Liver (tissue), 9 donors: Measurements from ENCODE around the gene DGKQ. TPM values are rescaled to one million over a fixed set of nuclear protein-coding genes. Genes with fewer than 3 reads are reported as not detected.

Experiments
- DNase-seq: peaks from one replicate; pipeline ENCODE4 v3.0.0-alpha.2; 2017; ENCODE audit warnings: low spot score
- H3K27ac ChIP-seq, 2 donors: one replicate each; pipeline ENCODE4 v1.7.0; 2013; ENCODE audit warnings: inconsistent platforms in 2 of 2, low read length in 2 of 2, control low read depth in 1 of 2, low read depth in 1 of 2, mild to moderate bottlenecking in 1 of 2
- H3K27me3 ChIP-seq, 4 donors: one replicate each; pipeline versions ENCODE4 v1.6.1 to v1.7.0; 2013; ENCODE audit warnings: low read length in 3 of 4, inconsistent platforms in 1 of 4, mild to moderate bottlenecking in 1 of 4, moderate library complexity in 1 of 4; ENCODE audit not compliant: control insufficient read depth in 4 of 4, insufficient read depth in 4 of 4
- H3K36me3 ChIP-seq, 4 donors: one replicate each; pipeline versions ENCODE4 v1.6.1 to v1.7.0; 2013; ENCODE audit warnings: low read length in 3 of 4, mild to moderate bottlenecking in 3 of 4, low read depth in 1 of 4, moderate library complexity in 1 of 4; ENCODE audit not compliant: control insufficient read depth in 4 of 4, insufficient read depth in 3 of 4
- H3K4me1 ChIP-seq, 4 donors: one replicate each; pipeline versions ENCODE4 v1.6.1 to v1.7.0; 2013; ENCODE audit warnings: low read length in 3 of 4, mild to moderate bottlenecking in 3 of 4, moderate library complexity in 1 of 4; ENCODE audit not compliant: control insufficient read depth in 4 of 4, insufficient read depth in 4 of 4
- H3K4me3 ChIP-seq, 3 donors: one replicate each; pipeline versions ENCODE4 v1.6.1 to v1.7.0; 2013; ENCODE audit warnings: low read length in 3 of 3, control low read depth in 1 of 3, low read depth in 1 of 3, mild to moderate bottlenecking in 1 of 3
- H3K9ac ChIP-seq, 2 donors: one replicate each; pipeline ENCODE4 v1.7.0; 2013; ENCODE audit warnings: low read length in 2 of 2, mild to moderate bottlenecking in 2 of 2, moderate library complexity in 2 of 2, control low read depth in 1 of 2, low read depth in 1 of 2
- H3K9me3 ChIP-seq, 4 donors: one replicate each; pipeline versions ENCODE4 v1.6.1 to v1.7.0; 2013; ENCODE audit warnings: low read length in 3 of 4; ENCODE audit not compliant: control insufficient read depth in 4 of 4
- EGR1 ChIP-seq, 2 donors: IDR thresholded peaks; 2 replicates each; pipeline ENCODE4 v1.6.1; 2016 to 2018; ENCODE audit warnings: antibody characterized with exemption in 2 of 2, low read depth in 2 of 2
- HNF4G ChIP-seq: IDR thresholded peaks from 2 replicates; pipeline ENCODE4 v1.6.1; 2016; ENCODE audit warnings: antibody characterized with exemption
- JUND ChIP-seq, 2 donors: IDR thresholded peaks; 2 replicates each; pipeline ENCODE4 v1.6.1; 2016; ENCODE audit warnings: antibody characterized with exemption in 2 of 2
- RAD21 ChIP-seq, 2 donors: IDR thresholded peaks; 2 replicates each; pipeline ENCODE4 v1.6.1; 2016; ENCODE audit warnings: antibody characterized with exemption in 2 of 2, mild to moderate bottlenecking in 2 of 2
- RXRA ChIP-seq, 2 donors: IDR thresholded peaks; 2 replicates each; pipeline ENCODE4 v1.6.1; 2017 to 2018; ENCODE audit warnings: antibody characterized with exemption in 2 of 2, mild to moderate bottlenecking in 1 of 2
- SP1 ChIP-seq: IDR thresholded peaks from 2 replicates; pipeline ENCODE4 v1.6.1; 2018; ENCODE audit warnings: antibody characterized with exemption, mild to moderate bottlenecking
- YY1 ChIP-seq: IDR thresholded peaks from 2 replicates; pipeline ENCODE4 v1.6.1; 2016; ENCODE audit warnings: antibody characterized with exemption, mild to moderate bottlenecking
- WGBS: extraction: QIAGEN DNeasy Blood & Tissue Kit; methylation state at CpG from one replicate; pipeline ENCODE4 v1.1.7; 2013; 5-methylcytosine and 5-hydroxymethylcytosine counted together
- polyA plus RNA-seq, 2 donors: library from polyadenylated mRNA; stranded (reverse) in 1 of 2; unstranded in 1 of 2; fragments of 200-250 nt in 1 of 2; fragments of >200 nt in 1 of 2; fragmentation: Nextera tagmentation in 1 of 2; extraction: Ambion mirVana in 1 of 2; gene quantifications; one replicate each; pipeline versions ENCODE4 v1.2.1 to v1.2.3, GENCODE V29; 2013 to 2015
- total RNA-seq, 2 donors: library from RNA; depleted of rRNA; stranded (reverse); fragments of >200 nt; gene quantifications; one replicate each; pipeline ENCODE4 v1.2.3, GENCODE V29; 2014
- TF ChIP-seq, protein P1 (sequence below): IDR thresholded peaks from 2 replicates; pipeline ENCODE4 v1.6.1; 2016; ENCODE audit warnings: antibody characterized with exemption, mild to moderate bottlenecking
- TF ChIP-seq, protein P2 (sequence below): fragments of 150-350 bp; IDR thresholded peaks from 2 replicates; pipeline ENCODE4 v1.5.1; 2017; ENCODE audit warnings: improper control_type of control experiment, low read depth, low read length; ENCODE audit not compliant: missing input control
- TF ChIP-seq, protein P3 (sequence below): IDR thresholded peaks from 2 replicates; pipeline ENCODE4 v1.6.1; 2016; ENCODE audit warnings: antibody characterized with exemption
- donor health status: healthy.
- donor health status: healthy.
- donor health status: healthy.
- donor health status: healthy.
- donor health status: healthy.

The DGKQ gene
- total and polyA plus RNA-seq, 4 donors, result 1.5 to 8.8 (median 3.6) TPM

GRCh38 chr4:913280-913618 lies 60.1 kb downstream of the DGKQ start:
- H3K36me3 ChIP-seq, result peaks cover 4 to 30% (median 10%) of the 10 kb centered on the region in 4 donors
- H3K4me3 ChIP-seq, result no peak overlapping the region

DNA sequence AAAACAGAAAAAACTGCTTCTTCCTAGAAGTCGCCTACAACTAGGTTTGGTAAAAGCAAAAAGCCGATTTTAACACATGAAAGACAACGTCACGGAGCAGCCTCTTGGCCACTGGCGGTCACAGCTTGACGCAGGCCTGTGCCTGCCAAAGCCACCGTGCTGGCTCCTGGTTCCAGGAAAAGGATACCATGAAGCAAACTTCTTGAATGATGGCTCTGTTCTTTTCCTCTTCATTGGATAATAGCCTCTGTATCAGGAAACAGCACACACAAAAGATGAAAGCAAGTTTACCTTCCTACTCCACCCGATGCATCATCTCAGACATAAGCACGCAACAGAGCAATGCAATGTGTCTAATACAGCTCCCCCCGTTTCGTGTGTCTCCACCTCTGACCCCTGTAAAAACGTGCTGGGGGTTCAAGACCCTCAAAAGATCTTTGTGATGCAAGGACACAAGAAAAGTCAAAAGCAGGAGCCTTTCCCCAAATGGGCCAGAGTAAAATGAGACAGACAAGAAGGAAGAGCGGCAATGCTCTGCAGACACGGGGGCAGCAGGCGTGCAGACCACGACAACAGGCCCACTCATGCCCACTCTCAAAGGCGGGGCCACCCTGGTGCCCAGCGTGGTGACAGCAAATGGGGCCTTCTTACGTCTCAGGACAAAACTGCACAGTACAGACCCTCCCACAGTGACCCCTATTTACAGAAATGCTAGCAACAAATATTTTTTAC lies 60.7 kb downstream of the DGKQ start:
- no peak overlapping the region for H3K9ac ChIP-seq
- no peaks in the 10 kb centered on the region for H3K27me3 ChIP-seq
- H3K4me1 ChIP-seq, result peaks cover 0 to 6% (median 2%) of the 10 kb centered on the region in 4 donors
- peaks cover 4 to 30% (median 10%) of the 10 kb centered on the region in 4 donors for H3K36me3 ChIP-seq
- H3K27ac ChIP-seq, result no peak overlapping the region
- H3K4me3 ChIP-seq, result no peak overlapping the region
- no peaks in the 10 kb centered on the region for H3K9me3 ChIP-seq
- 83% methylated on average over 19 of the region's 19 CpGs for WGBS
- TF ChIP-seq EGR1 (IDR thresholded peaks at IDR 0.05; ENCODE audit: low read depth in 2 of 2), result no peak
- no peak for TF ChIP-seq SP1
- TF ChIP-seq RXRA (IDR thresholded peaks at IDR 0.05), result no peak
- TF ChIP-seq, protein P1, sequence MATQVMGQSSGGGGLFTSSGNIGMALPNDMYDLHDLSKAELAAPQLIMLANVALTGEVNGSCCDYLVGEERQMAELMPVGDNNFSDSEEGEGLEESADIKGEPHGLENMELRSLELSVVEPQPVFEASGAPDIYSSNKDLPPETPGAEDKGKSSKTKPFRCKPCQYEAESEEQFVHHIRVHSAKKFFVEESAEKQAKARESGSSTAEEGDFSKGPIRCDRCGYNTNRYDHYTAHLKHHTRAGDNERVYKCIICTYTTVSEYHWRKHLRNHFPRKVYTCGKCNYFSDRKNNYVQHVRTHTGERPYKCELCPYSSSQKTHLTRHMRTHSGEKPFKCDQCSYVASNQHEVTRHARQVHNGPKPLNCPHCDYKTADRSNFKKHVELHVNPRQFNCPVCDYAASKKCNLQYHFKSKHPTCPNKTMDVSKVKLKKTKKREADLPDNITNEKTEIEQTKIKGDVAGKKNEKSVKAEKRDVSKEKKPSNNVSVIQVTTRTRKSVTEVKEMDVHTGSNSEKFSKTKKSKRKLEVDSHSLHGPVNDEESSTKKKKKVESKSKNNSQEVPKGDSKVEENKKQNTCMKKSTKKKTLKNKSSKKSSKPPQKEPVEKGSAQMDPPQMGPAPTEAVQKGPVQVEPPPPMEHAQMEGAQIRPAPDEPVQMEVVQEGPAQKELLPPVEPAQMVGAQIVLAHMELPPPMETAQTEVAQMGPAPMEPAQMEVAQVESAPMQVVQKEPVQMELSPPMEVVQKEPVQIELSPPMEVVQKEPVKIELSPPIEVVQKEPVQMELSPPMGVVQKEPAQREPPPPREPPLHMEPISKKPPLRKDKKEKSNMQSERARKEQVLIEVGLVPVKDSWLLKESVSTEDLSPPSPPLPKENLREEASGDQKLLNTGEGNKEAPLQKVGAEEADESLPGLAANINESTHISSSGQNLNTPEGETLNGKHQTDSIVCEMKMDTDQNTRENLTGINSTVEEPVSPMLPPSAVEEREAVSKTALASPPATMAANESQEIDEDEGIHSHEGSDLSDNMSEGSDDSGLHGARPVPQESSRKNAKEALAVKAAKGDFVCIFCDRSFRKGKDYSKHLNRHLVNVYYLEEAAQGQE, result no peak
- no peak for TF ChIP-seq YY1
- TF ChIP-seq, protein P2, sequence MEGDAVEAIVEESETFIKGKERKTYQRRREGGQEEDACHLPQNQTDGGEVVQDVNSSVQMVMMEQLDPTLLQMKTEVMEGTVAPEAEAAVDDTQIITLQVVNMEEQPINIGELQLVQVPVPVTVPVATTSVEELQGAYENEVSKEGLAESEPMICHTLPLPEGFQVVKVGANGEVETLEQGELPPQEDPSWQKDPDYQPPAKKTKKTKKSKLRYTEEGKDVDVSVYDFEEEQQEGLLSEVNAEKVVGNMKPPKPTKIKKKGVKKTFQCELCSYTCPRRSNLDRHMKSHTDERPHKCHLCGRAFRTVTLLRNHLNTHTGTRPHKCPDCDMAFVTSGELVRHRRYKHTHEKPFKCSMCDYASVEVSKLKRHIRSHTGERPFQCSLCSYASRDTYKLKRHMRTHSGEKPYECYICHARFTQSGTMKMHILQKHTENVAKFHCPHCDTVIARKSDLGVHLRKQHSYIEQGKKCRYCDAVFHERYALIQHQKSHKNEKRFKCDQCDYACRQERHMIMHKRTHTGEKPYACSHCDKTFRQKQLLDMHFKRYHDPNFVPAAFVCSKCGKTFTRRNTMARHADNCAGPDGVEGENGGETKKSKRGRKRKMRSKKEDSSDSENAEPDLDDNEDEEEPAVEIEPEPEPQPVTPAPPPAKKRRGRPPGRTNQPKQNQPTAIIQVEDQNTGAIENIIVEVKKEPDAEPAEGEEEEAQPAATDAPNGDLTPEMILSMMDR, result no peak
- TF ChIP-seq RAD21 (IDR thresholded peaks at IDR 0.05), result no peak
- no peak for TF ChIP-seq HNF4G
- TF ChIP-seq, protein P3, sequence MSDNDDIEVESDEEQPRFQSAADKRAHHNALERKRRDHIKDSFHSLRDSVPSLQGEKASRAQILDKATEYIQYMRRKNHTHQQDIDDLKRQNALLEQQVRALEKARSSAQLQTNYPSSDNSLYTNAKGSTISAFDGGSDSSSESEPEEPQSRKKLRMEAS, result no peak
- DNase-seq, result no peak

More at GRCh38 chr4:913280-913618, 60.1 kb downstream of the DGKQ start:
- 96% methylated on average over 4 of the region's 4 CpGs for WGBS
- Histone ChIP-seq H3K9me3 (peaks cover 0 to 3% (median 0%) of the 10 kb centered on the region in 4 donors), H3K27ac (no peak overlapping the region), H3K4me1 (peaks cover 0 to 6% (median 2%) of the 10 kb centered on the region in 4 donors), H3K9ac (no peak overlapping the region), H3K27me3 (no peaks in the 10 kb centered on the region)
- no peak for TF ChIP-seq EGR1 (IDR thresholded peaks at IDR 0.05; ENCODE audit: low read depth in 2 of 2)
- TF ChIP-seq, protein P2, result no peak
- TF ChIP-seq, protein P1, result no peak
- no peak for TF ChIP-seq JUND (IDR thresholded peaks at IDR 0.05)
- TF ChIP-seq HNF4G, result no peak
- no peak for DNase-seq
